Stimulated activated CD8-positive, alpha-beta memory T cell treated with anti-CD3 and anti-CD28 coated beads, Interleukin-4, amount 100 ng/mL, for 1 hour (primary cell): Measurements from ENCODE around the gene LRTM2.

Experiments used
- DNase-seq, 2 donors: peaks; one replicate each; pipeline ENCODE4 v3.0.0-alpha.2; 2020; ENCODE audit warnings: low read depth in 2 of 2, low spot score in 1 of 2

Gene LRTM2

GRCh38 chr12:1864456-1864855 lies 44.1 kb downstream of the LRTM2 start:
- no peak for DNase-seq

GRCh38 chr12:1864867-1865266 lies 44.5 kb downstream of the LRTM2 start:
- no peak for DNase-seq

- no peak for DNase-seq
Measured at GRCh38 chr12:1865284-1865866, 45.0 kb downstream of the LRTM2 start.

- no peak for DNase-seq
Measured at GRCh38 chr12:1869145-1869544, 48.8 kb downstream of the LRTM2 start.

GRCh38 chr12:1870086-1870485 lies 49.7 kb downstream of the LRTM2 start:
- DNase-seq, result no peak

GRCh38 chr12:1870998-1871917 lies 50.9 kb downstream of the LRTM2 start:
- DNase-seq, result no peak

GRCh38 chr12:1872001-1872400 lies 51.6 kb downstream of the LRTM2 start:
- DNase-seq, result no peak

GRCh38 chr12:1872448-1872847 lies 52.1 kb downstream of the LRTM2 start:
- DNase-seq, result no peak

- no peak for DNase-seq
Measured at GRCh38 chr12:1873531-1874510, 53.5 kb downstream of the LRTM2 start.

GRCh38 chr12:1875608-1876007 lies 55.2 kb downstream of the LRTM2 start:
- no peak for DNase-seq

- DNase-seq, result no peak
Measured at GRCh38 chr12:1876086-1876485, 55.7 kb downstream of the LRTM2 start.

GRCh38 chr12:1877169-1877878 lies 57.0 kb downstream of the LRTM2 start:
- DNase-seq, result no peak

- DNase-seq, result no peak
Measured at GRCh38 chr12:1878214-1878613, 57.8 kb downstream of the LRTM2 start.

GRCh38 chr12:1878695-1879094 lies 58.3 kb downstream of the LRTM2 start:
- no peak for DNase-seq

GRCh38 chr12:1879633-1880032 lies 59.3 kb downstream of the LRTM2 start:
- no peak for DNase-seq

- no peak for DNase-seq
Measured at GRCh38 chr12:1880153-1880845, 59.9 kb downstream of the LRTM2 start.

GRCh38 chr12:1880876-1881275 lies 60.5 kb downstream of the LRTM2 start:
- DNase-seq, result no peak

GRCh38 chr12:1881301-1881700 lies 60.9 kb downstream of the LRTM2 start:
- DNase-seq, result no peak

GRCh38 chr12:1881936-1882335 lies 61.6 kb downstream of the LRTM2 start:
- no peak for DNase-seq

GRCh38 chr12:1882405-1882804 lies 62.0 kb downstream of the LRTM2 start:
- no peak for DNase-seq
